Measurements from ENCODE around the gene DCUN1D5.
"Not testable (repeated sequence)": the region's sequence is repeated elsewhere in the genome, so short reads cannot be mapped to it uniquely, and the experiment has no call there.

Gene DCUN1D5

DNA sequence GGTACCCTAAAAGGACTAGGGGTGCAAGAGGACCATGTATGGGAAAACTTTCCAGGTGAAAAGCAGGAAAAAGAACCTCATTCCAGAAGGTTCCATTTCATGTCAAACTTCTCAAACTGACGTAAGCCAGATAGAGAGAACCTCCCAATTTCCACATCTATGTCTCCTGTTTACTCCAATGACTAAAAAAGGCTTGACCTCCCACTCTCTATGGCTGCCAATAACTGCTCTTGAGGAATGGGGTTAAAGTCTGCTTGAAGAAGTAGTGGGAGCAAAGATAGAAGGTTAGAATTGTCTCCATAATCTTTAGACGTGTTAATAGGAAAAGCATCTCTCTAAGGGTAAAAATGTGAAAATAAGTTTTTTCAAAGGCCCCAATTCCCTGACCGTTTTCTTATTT lies 38.0 kb downstream of the DCUN1D5 start:
- DNase-seq, result no peak

DNA sequence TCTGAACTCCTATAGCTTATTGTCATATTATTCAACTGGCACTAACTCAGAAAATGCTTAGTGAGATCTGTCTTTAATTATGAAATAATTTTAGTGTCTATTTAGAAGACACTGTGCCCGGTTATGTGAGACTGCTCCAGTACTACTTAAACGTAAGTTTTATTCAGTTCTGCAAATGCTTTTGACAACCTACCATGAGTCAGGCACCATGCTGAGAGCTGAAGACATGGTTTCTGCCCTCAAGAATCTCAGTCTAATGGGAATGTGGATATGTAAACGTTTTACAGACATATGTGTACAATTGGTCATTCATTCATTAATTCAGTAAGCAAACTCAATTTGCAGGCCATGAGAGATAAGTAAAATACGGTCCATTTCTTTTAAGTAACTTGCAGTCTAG lies 40.0 kb downstream of the DCUN1D5 start:
- no peak for DNase-seq

GRCh38 chr11:103051151-103051801 lies 40.7 kb downstream of the DCUN1D5 start:
- DNase-seq, result no peak

DNA sequence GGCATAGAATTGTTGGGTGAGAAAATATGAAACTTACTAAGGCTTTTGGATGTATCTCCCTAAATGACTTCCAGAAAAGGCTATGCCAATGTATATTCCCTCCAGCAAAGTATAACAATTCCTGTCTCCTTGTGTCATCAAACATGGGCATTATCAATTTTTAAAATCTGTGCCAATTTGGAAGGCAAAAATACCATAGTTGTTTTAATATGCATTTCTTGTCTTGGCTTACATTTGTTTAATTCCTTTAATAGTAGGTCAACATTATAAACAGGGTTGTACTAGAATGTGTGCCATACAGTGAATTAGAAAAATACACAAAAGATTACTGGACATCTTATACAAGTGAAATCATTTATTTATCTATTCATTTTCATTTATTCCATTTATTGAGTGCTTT lies 41.6 kb downstream of the DCUN1D5 start:
- no peak for DNase-seq

DNA sequence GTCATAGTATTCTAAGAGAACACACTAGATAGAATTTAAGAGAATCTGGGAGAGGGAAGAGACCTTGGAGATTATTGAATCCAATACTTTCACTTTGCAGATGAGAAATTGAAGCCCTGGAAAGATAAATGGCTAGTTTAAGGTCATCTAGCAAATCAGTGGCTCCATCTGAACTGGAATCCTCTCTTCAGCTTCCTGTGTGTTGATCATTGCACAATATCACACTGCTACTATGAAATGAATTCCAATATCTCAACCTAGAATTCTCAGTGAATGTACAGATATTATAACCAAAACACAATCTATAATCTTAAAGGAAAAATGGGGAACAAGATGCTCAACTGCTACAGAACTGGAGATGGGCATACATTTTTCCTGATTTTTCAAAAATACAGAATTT lies 44.1 kb downstream of the DCUN1D5 start:
- no peak for DNase-seq

- no peak for DNase-seq
Observed at GRCh38 chr11:103043826-103044678, 47.9 kb downstream of the DCUN1D5 start.

GRCh38 chr11:103042161-103042560 lies 49.8 kb downstream of the DCUN1D5 start:
- DNase-seq, result no peak

DNA sequence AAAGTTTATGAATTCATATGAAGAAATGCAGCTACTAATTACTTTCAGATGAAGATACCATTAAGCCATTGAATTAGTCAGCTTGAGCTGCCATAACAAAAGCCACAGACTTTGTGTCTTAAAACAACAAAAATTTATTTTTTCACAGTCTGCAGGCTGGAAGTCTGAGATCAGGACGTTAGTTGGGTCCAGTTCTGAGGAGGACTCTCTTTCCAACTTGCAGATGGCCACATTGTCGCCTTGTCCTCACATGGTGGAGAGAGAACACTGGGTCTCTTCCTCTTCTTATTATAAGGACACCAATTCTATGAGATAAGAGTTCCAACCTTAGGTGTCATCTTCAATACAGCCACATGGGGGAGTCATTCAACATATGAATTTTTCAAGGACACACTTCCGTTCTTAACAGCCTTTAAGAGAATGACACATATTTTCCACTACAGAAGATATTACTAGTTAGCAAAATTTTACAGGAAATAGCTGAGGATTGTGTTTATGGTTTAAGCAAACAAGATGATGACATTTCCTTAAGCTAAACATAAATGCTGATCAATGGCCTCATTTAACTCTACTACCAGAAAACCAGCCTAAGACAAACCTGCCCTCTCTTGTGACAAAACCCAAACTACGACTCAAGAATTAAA lies 56.0 kb downstream of the DCUN1D5 start:
- DNase-seq, result peak; percentile 28

DNA sequence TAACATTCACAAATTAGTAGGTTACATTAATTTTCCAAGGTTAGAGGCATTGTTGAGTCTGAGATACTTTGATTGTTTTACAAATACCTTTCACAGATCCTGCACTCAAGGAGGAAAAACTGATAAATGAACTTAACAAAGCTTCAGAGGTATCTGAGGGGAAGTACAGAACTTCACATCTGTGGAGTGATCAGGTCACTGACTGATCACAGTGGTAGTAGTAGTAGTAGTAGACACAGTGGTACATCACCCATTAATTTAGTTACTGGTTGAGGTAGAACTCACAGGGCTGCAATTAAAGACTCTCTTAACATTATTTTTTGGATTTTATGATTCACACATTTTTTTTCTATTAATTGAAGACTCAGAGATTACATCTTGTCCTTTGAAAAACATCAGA lies 56.7 kb downstream of the DCUN1D5 start:
- no peak for DNase-seq

DNA sequence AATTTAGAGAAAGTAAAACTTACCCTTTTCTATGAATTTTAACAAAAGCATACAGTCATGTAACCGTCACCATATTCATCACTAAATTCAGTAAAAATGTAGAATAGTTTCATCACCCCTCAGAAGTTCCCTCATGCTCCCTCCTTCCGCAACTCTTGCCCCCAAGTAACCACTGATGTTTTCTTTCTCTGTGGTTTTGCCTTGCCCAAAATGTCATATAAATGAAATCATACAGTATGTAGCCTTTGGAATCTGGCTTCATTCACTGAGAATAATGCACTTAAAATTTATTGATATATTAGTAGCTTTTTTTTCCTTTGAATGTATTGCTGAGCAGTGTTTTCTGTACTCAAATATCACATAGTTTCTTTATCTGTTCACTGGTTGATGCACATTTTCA lies 60.1 kb downstream of the DCUN1D5 start:
- no peak for DNase-seq

DNA sequence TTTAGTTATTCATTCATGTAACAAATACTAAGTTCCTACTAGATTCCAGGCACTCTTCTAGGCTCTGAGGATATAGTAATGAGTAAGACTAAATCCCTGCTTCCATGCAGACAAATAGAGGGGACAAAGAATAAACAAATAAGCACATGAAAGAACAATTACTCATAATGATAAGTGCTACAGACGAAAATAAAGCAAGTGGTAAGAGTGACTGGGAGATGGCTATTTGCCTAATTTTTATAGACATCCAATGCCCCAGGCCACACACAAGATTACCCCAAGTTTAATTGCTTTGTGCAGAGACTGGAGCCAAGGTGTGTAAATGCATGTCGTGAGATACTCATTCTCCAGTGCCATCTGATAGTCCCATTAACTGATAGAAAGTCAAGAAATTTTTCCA lies 62.6 kb downstream of the DCUN1D5 start:
- DNase-seq, result no peak

DNA sequence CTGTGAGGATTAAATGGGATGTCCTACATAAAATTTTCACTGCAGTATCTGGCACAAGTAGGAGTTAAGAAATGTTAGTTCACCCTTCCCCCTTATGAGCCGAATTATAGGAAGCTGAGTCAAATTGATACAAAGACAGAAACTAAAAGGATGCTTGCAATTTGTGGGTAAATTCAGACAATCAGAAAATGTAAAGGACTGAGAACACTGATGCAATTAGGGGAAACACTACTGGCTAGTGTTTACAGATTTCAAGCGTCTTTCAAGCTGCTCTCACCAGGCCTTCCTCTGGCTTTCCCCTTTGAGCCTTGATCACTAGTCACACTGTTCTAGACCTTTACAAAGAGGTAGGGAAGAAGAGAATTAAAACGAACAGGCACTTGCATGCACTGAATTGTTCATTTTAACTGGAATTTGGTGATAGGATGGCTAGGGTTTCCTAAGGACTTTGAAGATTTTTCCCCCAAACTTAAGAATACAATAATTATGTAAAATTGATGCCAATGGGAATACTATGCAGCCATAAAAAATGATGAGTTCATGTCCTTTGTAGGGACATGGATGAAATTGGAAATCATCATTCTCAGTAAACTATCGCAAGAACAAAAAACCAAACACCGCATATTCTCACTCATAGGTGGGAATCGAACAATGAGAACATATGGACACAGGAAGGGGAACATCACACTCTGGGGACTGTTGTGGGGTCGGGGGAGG lies 63.5 kb downstream of the DCUN1D5 start:
- DNase-seq, result not testable (repeated sequence)

DNA sequence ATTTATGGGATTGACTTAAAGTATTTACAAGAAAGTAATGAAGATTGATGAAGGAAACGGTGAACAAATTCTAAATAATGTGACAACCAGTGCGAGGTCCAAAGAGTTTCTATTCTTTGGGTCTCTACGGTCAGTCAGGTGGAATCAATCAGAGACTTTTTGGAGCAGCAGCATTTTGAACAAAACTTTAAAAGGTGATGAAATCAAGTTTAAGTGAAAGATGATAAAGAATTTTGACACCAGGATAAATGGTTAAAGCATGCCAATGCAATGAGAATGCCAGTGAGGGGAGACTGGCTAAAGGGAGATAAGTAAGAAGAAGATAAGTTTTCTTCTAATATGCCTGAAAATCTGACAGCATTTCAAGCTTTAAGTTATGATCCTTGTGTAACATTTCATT lies 67.9 kb downstream of the DCUN1D5 start:
- DNase-seq, result no peak

DNA sequence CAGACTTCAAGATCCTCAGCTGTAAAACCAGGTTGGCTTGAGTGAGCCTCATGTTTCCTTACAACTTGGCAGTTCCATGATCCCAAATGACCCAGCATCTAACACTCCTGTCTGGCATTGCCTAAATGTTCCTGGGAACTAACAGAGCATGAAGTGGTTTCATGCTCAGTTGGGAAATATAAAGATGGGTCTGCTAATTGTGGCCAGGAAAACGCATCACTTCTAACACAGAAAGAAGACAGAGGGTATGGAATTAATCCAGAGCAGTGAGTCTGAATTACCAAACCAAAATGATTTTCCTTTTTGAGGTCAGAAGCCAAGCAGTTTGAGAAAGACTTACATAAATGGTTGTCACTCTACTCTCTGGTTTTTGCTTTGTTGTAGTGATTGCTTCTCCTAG lies 75.9 kb downstream of the DCUN1D5 start:
- no peak for DNase-seq

- no peak for DNase-seq
Observed at GRCh38 chr11:103013421-103013820, 78.5 kb downstream of the DCUN1D5 start.

All from NCI-H2171 treated with DMSO at 0.1 percent for 48 hours (cell line).